Endothelial cell (in vitro differentiated cells): ENCODE results near the gene TMPO. TPM values are rescaled to one million over a fixed set of nuclear protein-coding genes. Genes with fewer than 3 reads are reported as not detected.
"Not testable (repeated sequence)": the region's sequence is repeated elsewhere in the genome, so short reads cannot be mapped to it uniquely, and the experiment has no call there.

Source experiments
- DNase-seq: peaks from one replicate; pipeline ENCODE4 v3.0.0; 2021; ENCODE audit warnings: low spot score
- H3K27ac Mint-ChIP-seq: one replicate; pipeline ENCODE4 v1.8.0; 2021; ENCODE audit warnings: mixed read lengths, inconsistent platforms; ENCODE audit not compliant: unreplicated experiment
- H3K27me3 Mint-ChIP-seq: one replicate; pipeline ENCODE4 v1.8.0; 2021; ENCODE audit warnings: mild to moderate bottlenecking, moderate library complexity, mixed read lengths, inconsistent platforms; ENCODE audit not compliant: unreplicated experiment
- H3K36me3 Mint-ChIP-seq: one replicate; pipeline ENCODE4 v1.8.0; 2021; ENCODE audit warnings: mild to moderate bottlenecking, low read depth, mixed read lengths, inconsistent platforms; ENCODE audit not compliant: unreplicated experiment
- H3K4me1 Mint-ChIP-seq: one replicate; pipeline ENCODE4 v1.8.0; 2021; ENCODE audit warnings: mild to moderate bottlenecking, mixed read lengths, inconsistent platforms; ENCODE audit not compliant: unreplicated experiment
- H3K4me3 Mint-ChIP-seq: one replicate; pipeline ENCODE4 v1.8.0; 2021; ENCODE audit warnings: mild to moderate bottlenecking, mixed read lengths, inconsistent platforms; ENCODE audit not compliant: unreplicated experiment
- H3K9me3 Mint-ChIP-seq: one replicate; pipeline ENCODE4 v1.8.0; 2021; ENCODE audit warnings: mixed read lengths, inconsistent platforms; ENCODE audit not compliant: unreplicated experiment
- total RNA-seq: library from RNA; stranded (reverse); fragmentation: NEBNext Ultra II Directional; extraction: Animal tissue kit (Norgen Biotek cat#: 25700); gene quantifications from one replicate; pipeline ENCODE4 v1.2.1, GENCODE V29; 2021; ENCODE audit not compliant: unreplicated experiment
- TF ChIP-seq, protein P1 (sequence below): fragments of 200-600 bp; sonication (generic); IDR thresholded peaks from one replicate; pipeline ENCODE4 v1.5.0; 2021; ENCODE audit warnings: antibody characterized with exemption; ENCODE audit not compliant: unreplicated experiment

Gene TMPO
- total RNA-seq, 1 donor from 2014 or later = 125 TPM

DNA sequence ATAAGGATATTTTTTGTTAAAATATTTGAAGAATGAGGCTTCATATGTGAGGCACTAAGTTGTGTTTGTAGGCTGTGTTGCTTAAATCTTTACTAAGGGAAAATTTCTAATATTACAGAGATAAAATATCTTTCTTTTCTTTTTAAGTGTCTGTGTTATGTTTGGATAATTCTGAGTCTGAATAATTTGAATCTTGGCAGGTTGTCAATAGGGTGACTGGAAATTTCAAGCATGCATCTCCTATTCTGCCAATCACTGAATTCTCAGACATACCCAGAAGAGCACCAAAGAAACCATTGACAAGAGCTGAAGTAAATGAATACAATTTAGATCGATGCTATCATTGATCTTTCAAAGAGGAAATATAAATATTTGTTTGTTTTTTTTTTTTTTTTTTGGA, 29.4 kb downstream of the TMPO start:
- DNase-seq = no peak
- no peaks in the 10 kb centered on the region for H3K9me3 Mint-ChIP-seq
- no peaks in the 10 kb centered on the region for H3K4me1 Mint-ChIP-seq
- peaks cover 15% of the 10 kb centered on the region for H3K36me3 Mint-ChIP-seq
- H3K27me3 Mint-ChIP-seq = no peaks in the 10 kb centered on the region
- TF ChIP-seq, protein P1, sequence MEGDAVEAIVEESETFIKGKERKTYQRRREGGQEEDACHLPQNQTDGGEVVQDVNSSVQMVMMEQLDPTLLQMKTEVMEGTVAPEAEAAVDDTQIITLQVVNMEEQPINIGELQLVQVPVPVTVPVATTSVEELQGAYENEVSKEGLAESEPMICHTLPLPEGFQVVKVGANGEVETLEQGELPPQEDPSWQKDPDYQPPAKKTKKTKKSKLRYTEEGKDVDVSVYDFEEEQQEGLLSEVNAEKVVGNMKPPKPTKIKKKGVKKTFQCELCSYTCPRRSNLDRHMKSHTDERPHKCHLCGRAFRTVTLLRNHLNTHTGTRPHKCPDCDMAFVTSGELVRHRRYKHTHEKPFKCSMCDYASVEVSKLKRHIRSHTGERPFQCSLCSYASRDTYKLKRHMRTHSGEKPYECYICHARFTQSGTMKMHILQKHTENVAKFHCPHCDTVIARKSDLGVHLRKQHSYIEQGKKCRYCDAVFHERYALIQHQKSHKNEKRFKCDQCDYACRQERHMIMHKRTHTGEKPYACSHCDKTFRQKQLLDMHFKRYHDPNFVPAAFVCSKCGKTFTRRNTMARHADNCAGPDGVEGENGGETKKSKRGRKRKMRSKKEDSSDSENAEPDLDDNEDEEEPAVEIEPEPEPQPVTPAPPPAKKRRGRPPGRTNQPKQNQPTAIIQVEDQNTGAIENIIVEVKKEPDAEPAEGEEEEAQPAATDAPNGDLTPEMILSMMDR = no peak
- H3K27ac Mint-ChIP-seq = no peak overlapping the region
- H3K4me3 Mint-ChIP-seq = no peak overlapping the region

DNA sequence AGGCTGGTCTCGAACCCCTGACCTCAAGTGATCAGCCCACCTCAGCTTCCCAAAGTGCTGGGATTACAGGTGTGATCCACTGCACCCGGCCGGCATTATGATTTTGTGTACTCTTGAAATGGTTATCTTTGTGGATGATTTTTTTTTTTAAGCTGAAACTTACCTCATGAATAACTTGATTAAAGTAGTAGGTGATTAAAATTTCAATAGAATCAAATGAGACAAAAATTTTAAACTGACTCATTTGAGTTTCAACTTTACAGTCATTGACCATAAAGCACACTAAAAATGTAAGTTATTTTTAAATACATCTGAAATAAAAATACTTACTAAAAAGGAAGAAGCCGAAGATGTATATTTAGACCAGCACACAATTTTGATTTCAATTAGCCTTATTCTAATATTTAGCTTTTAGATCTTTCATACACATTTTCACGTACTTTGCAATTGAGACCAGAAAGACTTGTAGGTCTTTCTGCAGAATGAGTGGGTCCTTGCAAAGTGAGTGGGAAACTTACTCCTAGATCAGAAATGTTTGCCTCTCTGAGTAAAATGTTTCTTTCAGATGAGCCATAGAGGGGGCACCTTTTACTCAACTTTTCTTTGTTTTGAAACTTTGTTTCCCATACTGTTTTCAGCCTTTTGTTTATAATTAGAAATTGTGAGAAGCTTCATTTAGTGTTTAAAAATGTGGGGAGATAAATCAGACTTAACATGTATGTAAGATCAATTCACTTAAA, 34.2 kb downstream of the TMPO start:
- H3K4me1 Mint-ChIP-seq = no peaks in the 10 kb centered on the region
- peaks cover 1% of the 10 kb centered on the region for H3K27me3 Mint-ChIP-seq
- no peak overlapping the region for H3K4me3 Mint-ChIP-seq
- no peak overlapping the region for H3K27ac Mint-ChIP-seq
- no peaks in the 10 kb centered on the region for H3K9me3 Mint-ChIP-seq
- peaks cover 19% of the 10 kb centered on the region for H3K36me3 Mint-ChIP-seq
- TF ChIP-seq, protein P1 = no peak
- no peak for DNase-seq

DNA sequence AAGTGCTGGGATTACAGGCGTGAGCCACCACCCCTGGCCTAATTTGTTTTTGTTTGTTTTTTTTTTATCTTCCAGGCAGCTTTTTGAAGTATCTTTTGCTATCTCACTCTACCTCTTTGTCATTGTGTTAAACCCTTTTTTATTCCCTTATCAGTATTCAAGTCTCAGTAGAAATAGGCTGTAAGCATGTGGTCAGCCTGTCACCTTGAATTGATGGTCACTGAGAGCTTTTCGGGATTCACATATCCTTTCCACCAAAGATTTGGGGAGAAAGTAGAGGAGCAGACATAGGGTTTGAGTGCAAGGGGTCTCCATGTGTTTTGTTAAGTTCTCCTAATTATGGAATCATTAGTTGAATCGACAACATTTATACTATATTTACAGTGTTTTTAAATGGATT, 36.4 kb downstream of the TMPO start:
- no peak for DNase-seq
- Mint-ChIP-seq H3K4me3 (no peak overlapping the region), H3K27ac (no peak overlapping the region), H3K4me1 (no peaks in the 10 kb centered on the region), H3K27me3 (peaks cover 1% of the 10 kb centered on the region), H3K36me3 (peaks cover 19% of the 10 kb centered on the region), H3K9me3 (no peaks in the 10 kb centered on the region)
- TF ChIP-seq, protein P1 = no peak

DNA sequence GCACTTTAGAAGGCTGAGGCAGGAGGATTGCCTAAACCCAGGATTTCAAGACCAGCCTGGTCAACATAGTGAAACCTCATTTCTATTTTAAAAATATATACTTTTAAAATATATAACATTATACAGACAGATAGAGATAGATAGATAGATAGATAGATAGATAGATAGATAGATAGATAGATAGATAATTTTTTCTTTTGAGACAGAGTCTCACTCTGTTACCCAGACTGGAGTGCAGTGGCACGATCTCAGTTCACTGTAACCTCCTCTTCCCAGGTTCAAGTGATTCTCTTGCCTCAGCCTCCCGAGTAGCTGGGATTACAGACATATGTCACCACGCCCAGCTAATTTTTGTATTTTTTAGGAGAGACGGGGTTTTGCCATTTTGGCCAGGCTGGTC, 42.7 kb downstream of the TMPO start:
- H3K27me3 Mint-ChIP-seq, DNase-seq, H3K36me3 Mint-ChIP-seq, H3K4me1 Mint-ChIP-seq, H3K4me3 Mint-ChIP-seq, H3K9me3 Mint-ChIP-seq, H3K27ac Mint-ChIP-seq: not testable (repeated sequence)

DNA sequence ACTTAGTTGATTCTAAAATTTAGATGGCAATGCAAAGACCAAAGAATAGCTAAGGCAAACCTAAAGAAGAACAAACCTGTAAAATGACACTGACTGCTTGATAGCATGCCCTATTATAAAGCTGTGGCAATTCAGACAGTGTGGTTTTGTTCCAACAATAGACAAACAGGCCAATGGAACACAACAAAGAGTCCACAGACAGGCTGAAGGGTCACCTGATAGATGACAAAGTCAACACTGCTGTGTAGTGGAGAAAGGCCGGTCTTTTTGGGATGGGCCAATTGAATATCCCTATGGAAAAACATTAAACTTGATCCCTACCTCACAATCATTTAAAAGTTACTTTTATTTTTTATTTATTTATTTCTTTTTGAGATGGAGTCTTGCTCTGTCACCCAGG, 44.3 kb downstream of the TMPO start:
- no peaks in the 10 kb centered on the region for H3K4me1 Mint-ChIP-seq
- no peaks in the 10 kb centered on the region for H3K36me3 Mint-ChIP-seq
- no peak overlapping the region for H3K27ac Mint-ChIP-seq
- TF ChIP-seq, protein P1 = no peak
- H3K27me3 Mint-ChIP-seq = peaks cover 5% of the 10 kb centered on the region
- DNase-seq = no peak
- H3K9me3 Mint-ChIP-seq = no peaks in the 10 kb centered on the region
- H3K4me3 Mint-ChIP-seq = no peak overlapping the region
